ENCODE results near the gene SLC27A2. TPM values are rescaled to one million over a fixed set of nuclear protein-coding genes. Genes with fewer than 3 reads are reported as not detected.

SLC27A2 gene
- total and polyA plus RNA-seq, 10 of the 15 experiments (the other 5 are each of a cell fraction or from before 2014, with no cell fraction given): 0.22 to 1.2 (median 0.69) TPM; not detected in 1

- no peaks in the 10 kb centered on the region for H3K9me3 ChIP-seq (replicated peaks; ENCODE audit: control insufficient read depth, insufficient read depth, low read length)
- ChIA-PET CTCF (interaction anchor here (0.6 to 4.5 kb wide), 34 partner anchors 9 to 1793 kb away, joined by 3 to 21 read pairs (median 4); partner anchors contain the start of genes ATP8B4, EID1 and FGF7), POLR2A (interaction anchor here (0.6 kb wide), 1 partner anchor 92 kb away, joined by 8 read pairs; no protein-coding TSS in a partner anchor), RAD21 (ENCODE audit: unreplicated experiment) (interaction anchor here (0.7 to 2.7 kb wide), 10 partner anchors 11 to 1284 kb away, joined by 3 to 21 read pairs (median 6); partner anchors contain the start of gene FGF7), SMC1A (ENCODE audit: uncharacterized antibody, unreplicated experiment) (interaction anchor here (0.7 to 2.2 kb wide), 19 partner anchors 10 to 1786 kb away, joined by 3 to 13 read pairs (median 4); partner anchors contain the start of genes ATP8B4 and FGF7)
- H3K4me2 ChIP-seq (ENCODE audit: control insufficient read depth, insufficient read depth): no peak overlapping the region
- 16% methylated on average over 2 of the region's 2 CpGs for WGBS (ENCODE audit: insufficient coverage, insufficient replicate concordance, low lambda C conversion rate, missing lambda C conversion rate)
- DNase-seq (ENCODE audit: low read depth, low spot score) (peak; percentile 16), ATAC-seq (peak; percentile 75), FAIRE-seq (peak; percentile 35)
- H2AFZ ChIP-seq (ENCODE audit: control insufficient read depth, low read depth, low read length): no peak overlapping the region
- no peak overlapping the region for H3K9ac ChIP-seq (ENCODE audit: control insufficient read depth, insufficient read depth, low read length)
- TF ChIP-seq EED (IDR thresholded peaks at IDR 0.05; ENCODE audit: low read depth) (no peak), ELK1 (IDR thresholded peaks at IDR 0.05; ENCODE audit: low read depth, low read length) (no peak), SMC3 (IDR thresholded peaks at IDR 0.05; ENCODE audit: borderline replicate concordance, low read length) (peak; percentile 54; the same call in 1 of the 2 replicates), RAD51 (IDR thresholded peaks at IDR 0.05) (peak; percentile 18; the same call in 1 of the 2 replicates), RAD21 (IDR thresholded peaks at IDR 0.05; ENCODE audit: insufficient read depth, low read depth, low read length) (peak; percentile 66)
- TF ChIP-seq, protein P1, sequence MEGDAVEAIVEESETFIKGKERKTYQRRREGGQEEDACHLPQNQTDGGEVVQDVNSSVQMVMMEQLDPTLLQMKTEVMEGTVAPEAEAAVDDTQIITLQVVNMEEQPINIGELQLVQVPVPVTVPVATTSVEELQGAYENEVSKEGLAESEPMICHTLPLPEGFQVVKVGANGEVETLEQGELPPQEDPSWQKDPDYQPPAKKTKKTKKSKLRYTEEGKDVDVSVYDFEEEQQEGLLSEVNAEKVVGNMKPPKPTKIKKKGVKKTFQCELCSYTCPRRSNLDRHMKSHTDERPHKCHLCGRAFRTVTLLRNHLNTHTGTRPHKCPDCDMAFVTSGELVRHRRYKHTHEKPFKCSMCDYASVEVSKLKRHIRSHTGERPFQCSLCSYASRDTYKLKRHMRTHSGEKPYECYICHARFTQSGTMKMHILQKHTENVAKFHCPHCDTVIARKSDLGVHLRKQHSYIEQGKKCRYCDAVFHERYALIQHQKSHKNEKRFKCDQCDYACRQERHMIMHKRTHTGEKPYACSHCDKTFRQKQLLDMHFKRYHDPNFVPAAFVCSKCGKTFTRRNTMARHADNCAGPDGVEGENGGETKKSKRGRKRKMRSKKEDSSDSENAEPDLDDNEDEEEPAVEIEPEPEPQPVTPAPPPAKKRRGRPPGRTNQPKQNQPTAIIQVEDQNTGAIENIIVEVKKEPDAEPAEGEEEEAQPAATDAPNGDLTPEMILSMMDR (IDR thresholded peaks at IDR 0.05 in 2 of 3, conservative IDR thresholded peaks at IDR 0.05 in 1 of 3; ENCODE audit: control insufficient read depth in 2 of 3, extremely low read depth in 1 of 3, insufficient read depth in 1 of 3, low read depth in 3 of 3, low read length in 3 of 3): peak; percentile 25 to 47 (median 31); a peak in 4 of 6 replicates
- H3K27ac ChIP-seq (ENCODE audit: control insufficient read depth, insufficient read depth): no peak overlapping the region
- H3K4me3 ChIP-seq: no peak overlapping the region
- no peaks in the 10 kb centered on the region for H4K20me1 ChIP-seq (ENCODE audit: control insufficient read depth, insufficient read depth)
- no peaks in the 10 kb centered on the region for H3K4me1 ChIP-seq (ENCODE audit: control insufficient read depth, insufficient read depth, low read length)
- H3K36me3 ChIP-seq (ENCODE audit: control insufficient read depth in 2 of 2, insufficient read depth in 2 of 2, low read length in 1 of 2): no peaks in the 10 kb centered on the region
- no peaks in the 10 kb centered on the region; a peak in 1 of 4 replicates for H3K27me3 ChIP-seq (replicated peaks in 1 of 2; ENCODE audit: control insufficient read depth in 2 of 2, insufficient read depth in 2 of 2, low read length in 1 of 2)
- H3K79me2 ChIP-seq (ENCODE audit: control insufficient read depth, insufficient read depth, low read length): no peaks in the 10 kb centered on the region
- no TSS peak for BruUV-seq (replicated peaks)
- intact Hi-C loops (cut with micrococcal nuclease; ENCODE audit: unreplicated experiment) (loop anchor here (1.0 to 5.0 kb wide), 5 partner anchors 88 to 1283 kb away; no protein-coding TSS in a partner anchor), in situ Hi-C loops (cut with MboI) (loop anchor here (10.0 kb wide), 3 partner anchors 721 to 1791 kb away; partner anchors contain the start of gene FGF7)
Measured at GRCh38 chr15:50145451-50145872, 36.5 kb upstream of the SLC27A2 start.

Data from GM12878 (cell line).